T-helper 2 cell (primary cell): ENCODE measurements around the gene FBXL2.

Experiments
- DNase-seq, 5 experiments: peaks; one replicate each; pipeline versions ENCODE4 v3.0.0 to v3.0.0-alpha.2; 2012 to 2022
- total RNA-seq, 2 donors: gene quantifications; one replicate each; lab custom pipeline; 2026; lab: John Stamatoyannopoulos, UW

The FBXL2 gene
- total RNA-seq = 0 to 0.20 reads per million in 2 donors

- DNase-seq = peak in 1 of 5 experiments; percentile 9
Observed at GRCh38 chr3:33277193-33277882, at the start of gene FBXL2. TSS of gene FBXL2 (plus strand) at chr3:33277442. CDS start at chr3:33277513, 71 bp downstream.

- DNase-seq = no peak
Observed at GRCh38 chr3:33229066-33229465, 48.2 kb upstream of the FBXL2 start.

- DNase-seq = no peak
Observed at GRCh38 chr3:33229947-33230346, 47.3 kb upstream of the FBXL2 start.

GRCh38 chr3:33231756-33232465, 45.3 kb upstream of the FBXL2 start:
- DNase-seq = no peak

- DNase-seq = no peak
Observed at GRCh38 chr3:33233884-33234283, 43.4 kb upstream of the FBXL2 start.

GRCh38 chr3:33236005-33236404, 41.2 kb upstream of the FBXL2 start:
- DNase-seq = no peak

- no peak for DNase-seq
Observed at GRCh38 chr3:33237439-33237838, 39.8 kb upstream of the FBXL2 start.

- no peak for DNase-seq
Observed at GRCh38 chr3:33238923-33239322, 38.3 kb upstream of the FBXL2 start.

GRCh38 chr3:33240261-33240660, 37.0 kb upstream of the FBXL2 start:
- DNase-seq = no peak

GRCh38 chr3:33246786-33247185, 30.5 kb upstream of the FBXL2 start:
- DNase-seq = no peak

- no peak for DNase-seq
Observed at GRCh38 chr3:33250712-33251111, 26.5 kb upstream of the FBXL2 start.

GRCh38 chr3:33256249-33256648, 21.0 kb upstream of the FBXL2 start:
- DNase-seq = no peak

- DNase-seq = no peak
Observed at GRCh38 chr3:33260104-33260503, 17.1 kb upstream of the FBXL2 start.

- no peak for DNase-seq
Observed at GRCh38 chr3:33269385-33269784, 7.9 kb upstream of the FBXL2 start.

- no peak for DNase-seq
Observed at GRCh38 chr3:33271324-33271723, 5.9 kb upstream of the FBXL2 start.

GRCh38 chr3:33273628-33274027, 3.6 kb upstream of the FBXL2 start:
- DNase-seq = no peak

GRCh38 chr3:33278163-33278562, 921 bp downstream of the FBXL2 start:
- no peak for DNase-seq

GRCh38 chr3:33287672-33288282, 10.5 kb downstream of the FBXL2 start:
- DNase-seq = no peak

GRCh38 chr3:33299395-33300081, 22.3 kb downstream of the FBXL2 start:
- DNase-seq = no peak

GRCh38 chr3:33312361-33312760, 35.1 kb downstream of the FBXL2 start:
- no peak for DNase-seq

GRCh38 chr3:33313331-33313730, 36.1 kb downstream of the FBXL2 start:
- no peak for DNase-seq

GRCh38 chr3:33314993-33315392, 37.8 kb downstream of the FBXL2 start:
- DNase-seq = no peak

- DNase-seq = no peak
Observed at GRCh38 chr3:33315826-33316225, 38.6 kb downstream of the FBXL2 start.
